Astrocyte (in vitro differentiated cells and primary cell): ENCODE results near the gene DOCK2. TPM values are rescaled to one million over a fixed set of nuclear protein-coding genes. Genes with fewer than 3 reads are reported as not detected.
"Not testable (repeated sequence)": the region's sequence is repeated elsewhere in the genome, so short reads cannot be mapped to it uniquely, and the experiment has no call there.

Experiments used
- DNase-seq: peaks from one replicate; pipeline ENCODE4 v3.0.0-alpha.2; 2010; ENCODE audit warnings: low read depth
- FAIRE-seq: peaks from 2 replicates; lab custom pipeline; 2011; peaks lifted over from hg19 to GRCh38; lab: Jason Lieb, UNC
- H2AFZ ChIP-seq: 2 replicates; pipeline ENCODE4 v1.6.0; 2012; ENCODE audit warnings: low read depth, low read length, inconsistent platforms
- H3K27ac ChIP-seq: 2 replicates; pipeline ENCODE4 v1.5.1; 2011; ENCODE audit warnings: low read depth, low read length, inconsistent platforms
- H3K27me3 ChIP-seq: 2 replicates; pipeline ENCODE4 v1.6.0; 2011; ENCODE audit warnings: low read length, inconsistent platforms; ENCODE audit not compliant: insufficient read depth
- H3K36me3 ChIP-seq: 2 replicates; pipeline ENCODE4 v1.5.1; 2011; ENCODE audit warnings: low read length, inconsistent platforms; ENCODE audit not compliant: insufficient read depth
- H3K4me1 ChIP-seq: 2 replicates; pipeline ENCODE4 v1.5.1; 2011; ENCODE audit warnings: low read length, inconsistent platforms; ENCODE audit not compliant: insufficient read depth
- H3K4me2 ChIP-seq: 2 replicates; pipeline ENCODE4 v1.6.0; 2012; ENCODE audit warnings: low read length, inconsistent platforms
- H3K4me3 ChIP-seq: 2 replicates; pipeline ENCODE4 v1.5.1; 2011; ENCODE audit warnings: low read depth, mild to moderate bottlenecking, low read length, inconsistent platforms; ENCODE audit not compliant: insufficient read depth
- H3K79me2 ChIP-seq: 2 replicates; pipeline ENCODE4 v1.6.0; 2012; ENCODE audit warnings: mild to moderate bottlenecking, low read length, inconsistent platforms; ENCODE audit not compliant: insufficient read depth
- H3K9ac ChIP-seq: 2 replicates; pipeline ENCODE4 v1.6.0; 2012; ENCODE audit warnings: mild to moderate bottlenecking, low read length, inconsistent platforms
- H3K9me3 ChIP-seq: 2 replicates; pipeline ENCODE4 v1.5.1; 2012; ENCODE audit warnings: low read depth, mild to moderate bottlenecking, low read length, inconsistent platforms; ENCODE audit not compliant: insufficient read depth
- H4K20me1 ChIP-seq: 2 replicates; pipeline ENCODE4 v1.6.0; 2012; ENCODE audit warnings: low read length, inconsistent platforms; ENCODE audit not compliant: insufficient read depth
- H3K27ac Mint-ChIP-seq: one replicate; pipeline ENCODE4 v1.8.0; 2021; ENCODE audit warnings: mild to moderate bottlenecking, mixed read lengths; ENCODE audit not compliant: unreplicated experiment
- H3K27me3 Mint-ChIP-seq: one replicate; pipeline ENCODE4 v1.8.0; 2021; ENCODE audit warnings: low read depth, mixed read lengths; ENCODE audit not compliant: unreplicated experiment
- H3K36me3 Mint-ChIP-seq: one replicate; pipeline ENCODE4 v1.8.0; 2021; ENCODE audit warnings: low read depth, mixed read lengths; ENCODE audit not compliant: unreplicated experiment
- H3K4me1 Mint-ChIP-seq: one replicate; pipeline ENCODE4 v1.8.0; 2021; ENCODE audit warnings: low read depth, mixed read lengths; ENCODE audit not compliant: unreplicated experiment
- H3K4me3 Mint-ChIP-seq: one replicate; pipeline ENCODE4 v1.8.0; 2021; ENCODE audit warnings: mild to moderate bottlenecking, moderate library complexity, mixed read lengths; ENCODE audit not compliant: unreplicated experiment
- H3K9me3 Mint-ChIP-seq: one replicate; pipeline ENCODE4 v1.8.0; 2021; ENCODE audit warnings: mild to moderate bottlenecking, mixed read lengths; ENCODE audit not compliant: unreplicated experiment
- EZH2 ChIP-seq: IDR thresholded peaks from 2 replicates; pipeline ENCODE4 v1.6.1; 2012; ENCODE audit warnings: mild to moderate bottlenecking, low read length, inconsistent platforms; ENCODE audit not compliant: insufficient read depth
- total RNA-seq: library from RNA; stranded (reverse); gene quantifications from 2 replicates; pipeline ENCODE4 v1.2.1, GENCODE V29; 2021
- TF ChIP-seq, protein P1 (sequence below): IDR thresholded peaks from 2 replicates; pipeline ENCODE4 v1.5.1; 2011; ENCODE audit warnings: low read depth, mild to moderate bottlenecking, inconsistent platforms, low read length, moderate library complexity; ENCODE audit not compliant: insufficient read depth

The DOCK2 gene
- total RNA-seq, 1 donor from 2014 or later = 0.66 TPM

- no peaks in the 10 kb centered on the region for H3K9me3 Mint-ChIP-seq
- H3K27me3 Mint-ChIP-seq = peaks cover 2% of the 10 kb centered on the region
- Histone ChIP-seq H3K27ac (no peak overlapping the region), H3K4me1 (no peaks in the 10 kb centered on the region), H3K9ac (no peak overlapping the region), H2AFZ (no peak overlapping the region), H3K4me2 (no peak overlapping the region), H3K79me2 (no peaks in the 10 kb centered on the region), H4K20me1 (no peaks in the 10 kb centered on the region), H3K36me3 (no peaks in the 10 kb centered on the region), H3K4me3 (no peak overlapping the region), H3K27me3 (no peaks in the 10 kb centered on the region), H3K9me3 (no peaks in the 10 kb centered on the region)
- TF ChIP-seq, protein P1, sequence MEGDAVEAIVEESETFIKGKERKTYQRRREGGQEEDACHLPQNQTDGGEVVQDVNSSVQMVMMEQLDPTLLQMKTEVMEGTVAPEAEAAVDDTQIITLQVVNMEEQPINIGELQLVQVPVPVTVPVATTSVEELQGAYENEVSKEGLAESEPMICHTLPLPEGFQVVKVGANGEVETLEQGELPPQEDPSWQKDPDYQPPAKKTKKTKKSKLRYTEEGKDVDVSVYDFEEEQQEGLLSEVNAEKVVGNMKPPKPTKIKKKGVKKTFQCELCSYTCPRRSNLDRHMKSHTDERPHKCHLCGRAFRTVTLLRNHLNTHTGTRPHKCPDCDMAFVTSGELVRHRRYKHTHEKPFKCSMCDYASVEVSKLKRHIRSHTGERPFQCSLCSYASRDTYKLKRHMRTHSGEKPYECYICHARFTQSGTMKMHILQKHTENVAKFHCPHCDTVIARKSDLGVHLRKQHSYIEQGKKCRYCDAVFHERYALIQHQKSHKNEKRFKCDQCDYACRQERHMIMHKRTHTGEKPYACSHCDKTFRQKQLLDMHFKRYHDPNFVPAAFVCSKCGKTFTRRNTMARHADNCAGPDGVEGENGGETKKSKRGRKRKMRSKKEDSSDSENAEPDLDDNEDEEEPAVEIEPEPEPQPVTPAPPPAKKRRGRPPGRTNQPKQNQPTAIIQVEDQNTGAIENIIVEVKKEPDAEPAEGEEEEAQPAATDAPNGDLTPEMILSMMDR = no peak
- no peak for TF ChIP-seq EZH2
- H3K4me3 Mint-ChIP-seq = no peak overlapping the region
- H3K36me3 Mint-ChIP-seq = no peaks in the 10 kb centered on the region
- DNase-seq (no peak), FAIRE-seq (no peak)
- H3K27ac Mint-ChIP-seq = no peak overlapping the region
- H3K4me1 Mint-ChIP-seq = peaks cover 1% of the 10 kb centered on the region
These were observed 194.3 kb downstream of the DOCK2 start for GRCh38 chr5:169831331-169831730.

DNA sequence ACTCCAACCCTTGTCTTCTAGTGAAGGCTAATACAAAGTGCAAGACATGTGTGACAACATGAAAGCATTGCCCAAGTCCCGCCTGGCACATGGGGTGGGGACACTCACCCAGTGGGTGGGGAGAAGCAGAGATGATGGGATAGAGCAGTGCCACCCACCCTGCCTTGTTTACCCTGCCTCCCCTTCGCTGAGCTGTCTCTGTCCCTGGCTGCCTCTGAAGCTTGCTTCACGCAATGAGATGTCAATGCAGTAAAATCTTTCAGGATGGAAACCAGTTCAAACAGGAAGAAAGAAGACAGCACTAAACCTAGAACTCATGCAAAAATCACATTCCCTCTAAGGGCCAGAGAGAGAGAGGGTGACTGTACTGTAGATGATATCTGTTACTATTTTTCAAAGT lies 195.2 kb downstream of the DOCK2 start:
- Mint-ChIP-seq H3K9me3 (no peaks in the 10 kb centered on the region), H3K4me3 (no peak overlapping the region), H3K27me3 (peaks cover 2% of the 10 kb centered on the region), H3K36me3 (no peaks in the 10 kb centered on the region), H3K4me1 (peaks cover 1% of the 10 kb centered on the region), H3K27ac (no peak overlapping the region)
- H3K9ac ChIP-seq = no peak overlapping the region
- H3K79me2 ChIP-seq = no peaks in the 10 kb centered on the region
- no peak overlapping the region for H2AFZ ChIP-seq
- no peaks in the 10 kb centered on the region for H3K27me3 ChIP-seq
- H3K36me3 ChIP-seq = no peaks in the 10 kb centered on the region
- TF ChIP-seq, protein P1 = no peak
- TF ChIP-seq EZH2 = no peak
- no peak for DNase-seq
- H3K9me3 ChIP-seq = no peaks in the 10 kb centered on the region
- H3K27ac ChIP-seq = no peak overlapping the region
- FAIRE-seq = no peak
- H4K20me1 ChIP-seq = no peaks in the 10 kb centered on the region
- H3K4me1 ChIP-seq = no peaks in the 10 kb centered on the region
- no peak overlapping the region for H3K4me3 ChIP-seq
- H3K4me2 ChIP-seq = no peak overlapping the region

DNA sequence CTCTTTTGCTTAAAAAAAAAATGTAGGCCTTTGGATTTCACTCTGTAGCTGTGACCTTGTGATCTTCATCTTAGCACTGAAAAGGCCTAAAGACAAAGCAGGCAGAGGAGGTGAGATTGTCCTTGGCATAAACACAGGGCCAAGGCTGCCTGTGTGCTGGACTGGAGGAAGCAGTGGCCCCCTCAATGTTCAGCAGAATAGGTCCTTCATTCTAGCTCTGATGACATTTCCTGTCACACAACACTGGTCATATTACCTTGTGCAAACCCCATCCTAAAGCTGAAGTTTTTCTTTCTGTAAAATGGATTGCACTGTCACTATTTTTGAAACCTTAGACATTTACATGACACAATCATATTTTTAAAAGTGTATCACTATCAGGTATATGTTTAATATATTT lies 195.8 kb downstream of the DOCK2 start:
- Mint-ChIP-seq H3K4me3 (no peak overlapping the region), H3K9me3 (no peaks in the 10 kb centered on the region)
- no peak overlapping the region for H3K4me2 ChIP-seq

DNA sequence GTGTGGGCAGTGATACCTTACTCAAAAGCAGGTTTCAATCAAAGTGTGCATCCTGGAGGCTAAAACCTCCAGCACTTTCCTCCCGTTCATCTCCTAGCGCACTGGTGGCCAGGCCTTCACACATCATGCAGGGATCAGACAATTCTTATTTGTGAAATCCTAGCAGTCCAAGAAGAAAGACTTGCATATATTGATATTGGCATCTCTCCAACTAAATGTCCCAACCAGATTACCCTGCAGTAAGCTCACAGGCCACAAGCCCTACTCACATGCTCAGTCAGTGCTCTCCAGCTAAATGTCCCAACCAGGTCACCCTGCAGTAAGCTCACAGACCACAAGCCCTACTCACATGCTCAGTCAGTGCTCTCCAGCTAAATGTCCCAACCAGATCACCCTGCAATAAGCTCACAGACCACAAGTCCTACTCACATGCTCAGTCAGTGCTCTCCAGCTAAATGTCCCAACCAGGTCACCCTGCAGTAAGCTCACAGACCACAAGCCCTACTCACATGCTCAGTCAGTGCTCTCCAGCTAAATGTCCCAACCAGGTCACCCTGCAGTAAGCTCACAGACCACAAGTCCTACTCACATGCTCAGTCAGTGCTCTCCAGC lies 196.7 kb downstream of the DOCK2 start:
- H3K9me3 Mint-ChIP-seq, H4K20me1 ChIP-seq, H3K27ac Mint-ChIP-seq, H3K27ac ChIP-seq, H3K36me3 ChIP-seq, H3K4me3 ChIP-seq, H2AFZ ChIP-seq, H3K9ac ChIP-seq, H3K79me2 ChIP-seq, H3K27me3 ChIP-seq, H3K4me1 Mint-ChIP-seq, H3K4me2 ChIP-seq, H3K9me3 ChIP-seq, H3K4me1 ChIP-seq, H3K27me3 Mint-ChIP-seq, H3K4me3 Mint-ChIP-seq, FAIRE-seq, H3K36me3 Mint-ChIP-seq: not testable (repeated sequence)
- DNase-seq = peak; percentile 46

More for the DNA sequence above, 195.8 kb downstream of the DOCK2 start:
- Histone ChIP-seq H3K79me2 (no peaks in the 10 kb centered on the region), H3K36me3 (no peaks in the 10 kb centered on the region), H3K27ac (no peak overlapping the region), H3K9me3 (no peaks in the 10 kb centered on the region), H3K27me3 (no peaks in the 10 kb centered on the region), H3K4me3 (no peak overlapping the region), H3K4me1 (no peaks in the 10 kb centered on the region), H4K20me1 (no peaks in the 10 kb centered on the region), H3K9ac (no peak overlapping the region), H2AFZ (no peak overlapping the region)
- H3K27ac Mint-ChIP-seq = no peak overlapping the region
- peaks cover 1% of the 10 kb centered on the region for H3K4me1 Mint-ChIP-seq
- no peak for TF ChIP-seq EZH2
- TF ChIP-seq, protein P1 = no peak
- FAIRE-seq = no peak
- H3K36me3 Mint-ChIP-seq = no peaks in the 10 kb centered on the region
- H3K27me3 Mint-ChIP-seq = peaks cover 2% of the 10 kb centered on the region
- DNase-seq = no peak
